K562 treated with DMSO at 1 percent for 48 hours (cell line): ENCODE results near the gene ZNF214. TPM values are rescaled to one million over a fixed set of nuclear protein-coding genes. Genes with fewer than 3 reads are reported as not detected.

Source experiments
- total RNA-seq: library from RNA; unstranded; fragments of 300-600 nt; gene quantifications from 2 replicates; pipeline ENCODE4 v1.2.3, GENCODE V29; 2022; ENCODE audit warnings: low replicate concordance; ENCODE audit errors: extremely low read depth

The ZNF214 gene
- not detected in 2 replicates for total RNA-seq

GRCh38 chr11:7020183-7020917 lies at the start of gene ZNF214, which contains the start of gene NLRP14:
ZNF214 (minus strand) TSS chr11:7020346; CDS start chr11:7002835, 17,511 bp downstream.
NLRP14 (plus strand) TSS chr11:7020479; CDS start chr11:7038587, 18,108 bp downstream.

Other genes starting within 250 kb of the ZNF214 start
- not detected in 2 replicates for gene OR2AG2, start 248.4 kb downstream of the ZNF214 start, total RNA-seq
- gene OR2AG1, start 237.3 kb downstream of the ZNF214 start, total RNA-seq: not detected in 2 replicates
- not detected in 2 replicates for gene OR6A2, start 220.7 kb downstream of the ZNF214 start, total RNA-seq
- gene OR10A5, start 174.7 kb downstream of the ZNF214 start, total RNA-seq: not detected in 2 replicates
- not detected in 2 replicates for gene OR10A2, start 157.3 kb downstream of the ZNF214 start, total RNA-seq
- not detected in 2 replicates for gene OR10A4, start 143.7 kb downstream of the ZNF214 start, total RNA-seq
- not detected in 2 replicates for gene OR2D2, start 127.8 kb downstream of the ZNF214 start, total RNA-seq
- gene OR2D3, start 99.3 kb downstream of the ZNF214 start, total RNA-seq: not detected in 2 replicates
- not detected in 2 replicates for gene ZNF215, start 93.9 kb downstream of the ZNF214 start, total RNA-seq
- not detected in 2 replicates for gene NLRP14, start 133 bp upstream of the ZNF214 start, total RNA-seq
- gene RBMXL2, start 68.7 kb upstream of the ZNF214 start, total RNA-seq: not detected in 2 replicates
- not detected in 2 replicates for gene SYT9, start 231.6 kb upstream of the ZNF214 start, total RNA-seq